NCI-H774 (cell line): Measurements from ENCODE around the gene LMF2.

Experiments
- DNase-seq: peaks from one replicate; lab custom pipeline; 2025; lab: John Stamatoyannopoulos, UW

LMF2 gene

GRCh38 chr22:50502628-50503474 is 4.7 kb downstream of the LMF2 start:
- DNase-seq = no peak

DNA sequence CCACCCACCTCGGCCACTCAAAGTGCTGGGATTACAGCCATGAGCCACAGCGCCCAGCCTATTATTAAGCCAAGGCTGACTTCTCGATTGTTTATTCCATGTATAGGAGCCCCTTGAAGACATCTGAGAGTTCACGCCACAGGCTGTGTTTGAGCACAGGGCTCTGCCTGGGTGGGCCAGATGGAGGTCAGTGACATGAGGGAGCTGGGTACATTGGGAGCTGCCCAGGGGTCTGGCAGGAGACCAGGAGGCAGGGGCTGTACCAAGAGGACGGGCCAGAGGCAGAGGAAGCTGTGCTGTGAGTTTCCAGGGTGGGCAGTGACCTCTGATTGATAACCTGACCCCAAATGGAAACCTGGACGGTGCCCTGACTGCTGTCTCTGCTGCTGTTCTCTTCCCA is 5.4 kb downstream of the LMF2 start:
- DNase-seq = no peak

DNA sequence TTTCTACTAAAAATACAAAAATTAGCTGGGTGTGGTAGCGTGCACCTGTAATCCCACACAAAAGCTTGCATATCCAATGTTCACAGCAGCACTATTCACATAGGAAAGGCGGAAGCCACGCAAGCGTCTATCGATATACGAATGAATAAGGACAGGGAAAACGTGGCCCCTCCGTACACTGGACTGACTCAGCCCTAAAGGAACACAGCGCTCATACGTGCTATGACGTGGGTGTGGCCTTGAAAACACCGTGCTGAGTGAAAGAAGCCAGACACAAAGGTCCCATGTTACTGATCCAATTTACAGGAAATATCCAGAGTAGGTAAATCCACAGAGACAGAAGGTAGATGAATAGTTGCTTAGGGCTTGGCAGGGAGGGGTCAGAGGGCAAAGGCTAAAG is 7.0 kb downstream of the LMF2 start:
- no peak for DNase-seq

- peak; percentile 36 for DNase-seq
Observed at GRCh38 chr22:50498322-50498890, 9.1 kb downstream of the LMF2 start.

- DNase-seq = no peak
Observed at GRCh38 chr22:50497093-50497492, 10.4 kb downstream of the LMF2 start.

DNA sequence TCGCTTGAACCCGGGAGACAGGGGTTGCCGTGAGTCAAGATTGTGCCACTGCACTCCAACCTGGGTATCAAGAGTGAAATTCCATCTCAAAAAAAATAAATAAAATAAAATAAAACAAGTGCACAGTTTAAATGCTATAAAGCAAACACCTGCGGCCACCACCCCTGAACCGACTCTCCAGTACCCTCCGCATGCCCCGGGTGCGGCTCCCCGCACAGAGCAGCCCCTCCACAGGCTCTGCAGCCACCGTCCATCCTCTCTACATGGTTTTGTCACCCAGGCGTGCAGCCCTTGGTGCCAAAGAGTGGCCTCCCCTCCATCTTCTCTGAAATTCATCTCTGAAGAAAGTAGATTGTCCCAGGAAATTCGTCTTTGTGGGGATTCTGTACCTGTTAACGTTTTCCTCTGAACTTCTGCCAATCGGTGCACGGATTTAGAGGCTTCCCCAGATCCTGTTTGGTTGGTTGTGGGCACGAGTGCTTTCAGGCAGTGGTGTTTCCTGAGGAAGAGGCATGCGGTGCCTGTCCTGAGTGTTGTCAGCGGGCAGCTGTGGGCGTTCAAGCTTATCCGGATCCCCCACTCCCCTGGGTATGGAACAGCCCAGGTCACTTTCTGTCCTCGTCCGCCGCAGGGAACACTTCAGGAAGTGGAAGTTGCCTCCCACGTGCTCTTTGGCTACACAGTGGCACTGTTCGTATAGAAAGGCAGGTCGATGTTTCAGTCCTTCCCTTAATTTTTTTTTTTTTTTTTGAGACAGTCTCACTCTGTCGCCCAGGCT is 16.8 kb downstream of the LMF2 start:
- no peak for DNase-seq

- DNase-seq = no peak
Observed at GRCh38 chr22:50489363-50490243, 17.9 kb downstream of the LMF2 start.

- no peak for DNase-seq
Observed at GRCh38 chr22:50488886-50489285, 18.6 kb downstream of the LMF2 start.

DNA sequence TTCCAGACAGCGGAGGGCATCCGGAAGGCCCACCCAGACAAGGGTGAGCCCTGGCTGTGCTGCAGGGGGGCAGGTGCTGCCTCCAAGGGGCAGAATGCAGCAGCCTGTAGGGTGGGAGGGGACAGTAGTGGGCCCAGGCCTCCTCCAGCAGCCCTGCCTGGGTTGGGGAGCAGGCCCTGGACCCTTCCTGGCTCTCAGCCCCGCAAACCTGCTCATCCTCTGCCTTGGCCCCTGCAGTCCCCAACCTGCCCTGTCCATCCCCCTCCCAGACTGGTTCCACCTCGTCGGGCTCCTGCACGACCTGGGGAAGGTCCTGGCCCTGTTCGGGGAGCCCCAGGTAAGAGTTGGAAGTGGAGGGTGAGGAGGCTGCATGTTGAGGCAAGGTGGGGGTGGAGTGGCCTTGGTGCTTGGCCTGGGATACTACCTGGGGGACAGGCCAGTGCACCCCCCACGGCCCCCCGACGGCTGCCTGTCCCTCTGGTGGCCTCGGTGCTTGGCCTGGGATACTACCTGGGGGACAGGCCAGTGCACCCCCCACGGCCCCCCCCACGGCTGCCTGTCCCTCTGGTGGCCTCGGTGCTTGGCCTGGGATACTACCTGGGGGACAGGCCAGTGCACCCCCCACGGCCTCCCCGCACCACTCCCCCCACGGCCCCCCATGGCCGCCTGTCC is 19.4 kb downstream of the LMF2 start:
- no peak for DNase-seq

GRCh38 chr22:50487290-50488005 is 20.1 kb downstream of the LMF2 start:
- DNase-seq = no peak

DNA sequence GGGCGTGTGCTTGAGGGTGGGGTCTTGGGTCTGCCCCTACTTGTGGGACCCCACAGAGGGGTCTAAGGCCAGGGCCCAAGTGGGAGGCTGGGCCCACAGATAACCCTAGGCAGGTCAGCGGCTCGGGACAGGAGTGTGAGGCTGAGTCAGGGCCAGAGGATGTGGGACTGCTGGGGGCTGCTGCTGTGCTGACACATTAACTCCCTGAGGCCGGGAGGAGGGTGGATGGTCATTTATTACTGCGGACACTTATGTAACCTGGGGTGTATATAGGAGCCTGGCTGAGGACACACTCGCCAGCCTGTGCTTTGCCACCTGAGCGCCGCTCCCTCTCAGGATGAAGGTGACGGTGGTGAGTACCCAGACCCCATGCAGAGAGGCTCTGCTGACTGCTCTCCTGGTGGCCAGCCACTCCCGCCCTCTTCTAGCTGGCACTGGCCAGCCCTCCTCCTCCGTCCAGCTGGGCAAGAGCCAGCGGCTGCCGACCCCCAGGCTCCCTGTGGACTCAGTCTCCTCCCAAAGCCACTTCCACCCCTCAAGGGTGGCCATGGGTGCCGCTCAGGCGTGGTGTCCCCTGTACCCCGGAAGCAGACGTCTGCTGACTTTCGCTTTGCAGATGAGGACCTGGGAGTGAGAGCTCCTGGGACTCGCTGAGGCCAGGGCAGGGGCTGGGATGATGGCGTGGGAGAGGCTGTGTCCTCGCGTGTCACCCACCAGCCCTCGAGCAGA is 20.8 kb downstream of the LMF2 start, which contains the start of gene MIOX:
TSS of gene MIOX (plus strand) at position 299 of the 729 bp plus-strand sequence. CDS start at position 338, 39 bp downstream.
- DNase-seq = no peak

DNA sequence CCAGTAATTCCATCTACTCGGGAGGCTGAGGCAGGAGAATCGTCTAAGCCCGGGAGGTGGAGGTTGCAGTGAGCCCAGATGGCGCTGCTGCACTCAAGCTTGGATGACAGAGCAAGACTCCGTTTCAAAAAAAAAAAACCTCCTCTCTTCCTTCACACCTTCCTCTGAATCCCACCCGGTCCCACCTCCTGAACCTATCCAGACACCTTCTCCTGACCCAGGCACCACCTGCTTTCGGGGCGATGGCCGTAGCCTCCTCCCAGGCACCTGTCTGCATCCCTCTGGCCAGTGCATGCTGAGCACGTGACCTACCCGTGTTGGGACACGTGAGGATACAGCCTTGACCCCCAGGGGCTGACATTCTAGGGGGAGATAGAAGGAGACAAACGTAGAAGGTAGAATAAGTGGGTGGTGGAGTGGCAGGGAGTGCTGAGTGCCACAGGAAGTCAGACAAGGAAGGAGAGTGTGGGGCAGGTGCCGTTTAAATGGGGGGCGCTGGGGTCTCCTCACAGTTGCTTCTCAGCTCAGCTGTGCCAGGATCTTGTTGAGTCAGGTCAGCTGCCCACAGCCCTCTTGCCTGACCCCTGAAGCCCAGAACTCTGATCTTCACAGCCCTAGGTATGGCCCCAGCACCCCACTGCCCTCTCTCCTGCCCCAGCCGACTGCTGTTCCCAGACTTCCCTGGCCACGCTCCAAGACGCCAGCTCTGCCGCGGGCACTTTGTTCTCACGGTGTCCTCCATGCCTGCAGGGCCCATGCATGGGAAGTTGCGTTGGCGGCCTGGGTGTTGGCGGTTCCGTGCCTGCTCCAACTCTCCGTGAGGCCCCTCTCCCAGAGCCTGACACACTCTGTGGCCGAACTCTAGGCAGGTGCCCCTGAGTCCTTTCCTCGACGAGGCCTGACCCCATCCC is 22.0 kb downstream of the LMF2 start:
- DNase-seq = no peak

DNA sequence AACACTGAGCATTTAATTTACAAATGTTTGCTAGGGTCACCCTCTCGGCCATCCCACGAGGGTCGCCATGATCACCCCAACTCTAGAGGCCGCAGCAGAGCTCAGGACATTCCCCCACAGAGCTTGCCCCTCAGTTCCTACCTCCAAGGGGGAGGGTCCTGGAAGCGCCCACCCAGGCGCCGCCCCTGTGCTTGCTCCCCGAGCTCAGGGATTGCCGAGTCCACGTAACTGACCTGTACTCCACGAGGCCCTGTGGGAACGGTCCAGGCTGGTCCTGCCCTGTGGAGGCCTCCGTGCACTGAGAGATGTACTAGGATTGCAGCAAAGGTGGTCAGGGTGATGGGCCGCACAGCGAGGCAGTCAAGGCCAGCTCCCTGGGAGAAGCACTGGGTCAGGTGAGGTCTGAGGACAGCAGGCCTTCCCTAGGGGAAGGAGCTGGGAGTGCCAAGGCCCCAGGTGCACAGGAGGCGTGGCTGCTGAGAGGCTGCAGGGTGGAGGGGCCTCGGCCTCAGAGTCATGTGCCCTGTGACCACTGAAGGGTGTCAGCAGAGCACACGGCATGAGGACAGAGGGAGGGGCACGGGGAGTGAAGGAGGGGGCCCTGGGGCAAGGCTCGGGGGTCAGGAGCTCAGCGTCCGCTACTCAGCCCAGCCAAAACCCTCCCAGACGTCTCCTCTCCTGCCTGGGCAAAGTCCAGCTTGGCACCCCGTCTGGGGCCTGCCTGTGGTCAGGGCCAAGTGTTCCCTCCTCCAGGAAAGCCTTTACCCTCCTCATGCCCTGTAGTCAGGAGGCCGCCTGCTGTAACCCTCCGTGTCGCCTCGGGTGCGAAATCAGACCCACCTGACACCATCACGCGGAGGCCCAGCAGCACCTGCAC is 23.3 kb downstream of the LMF2 start:
- no peak for DNase-seq

DNA sequence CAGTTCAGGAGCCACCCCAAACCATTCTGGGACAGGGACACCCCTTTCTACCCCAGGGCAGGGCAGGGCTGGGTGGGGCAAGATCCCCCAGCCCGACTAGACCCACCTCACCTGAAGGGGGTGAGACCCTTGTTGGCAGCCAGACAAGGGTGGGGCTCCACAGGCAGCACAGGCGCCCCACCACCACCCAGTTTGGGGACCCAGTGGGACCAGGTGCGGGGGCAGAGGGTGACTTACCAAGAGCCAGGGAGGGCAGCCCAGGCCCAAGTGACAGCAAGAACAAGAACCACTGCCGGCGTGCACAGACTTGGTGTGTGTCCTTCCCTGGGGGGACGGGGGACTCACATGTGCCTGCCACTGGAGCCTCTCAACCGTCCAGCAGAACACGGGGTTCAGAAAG is 23.9 kb downstream of the LMF2 start:
- no peak for DNase-seq

DNA sequence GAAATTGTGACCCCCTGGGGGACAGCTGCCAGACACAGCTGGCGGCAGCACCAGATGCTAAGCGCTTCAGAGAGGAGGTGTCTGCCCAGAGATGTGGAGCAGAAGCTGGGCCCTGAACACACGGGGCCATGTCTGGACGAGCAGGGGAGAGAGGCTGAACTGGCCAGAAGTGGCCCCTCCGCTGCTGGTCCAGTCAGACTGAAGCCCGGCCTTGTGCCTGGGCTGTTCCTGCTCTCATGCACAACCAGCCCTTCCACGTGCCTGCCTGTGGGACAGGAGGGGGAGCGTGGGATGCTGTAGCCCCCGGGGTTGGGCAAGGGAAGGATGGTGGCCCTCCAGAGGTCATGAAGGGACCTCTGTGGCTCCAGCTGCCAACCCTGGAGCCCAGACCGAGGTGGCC is 24.4 kb downstream of the LMF2 start:
- no peak for DNase-seq

DNA sequence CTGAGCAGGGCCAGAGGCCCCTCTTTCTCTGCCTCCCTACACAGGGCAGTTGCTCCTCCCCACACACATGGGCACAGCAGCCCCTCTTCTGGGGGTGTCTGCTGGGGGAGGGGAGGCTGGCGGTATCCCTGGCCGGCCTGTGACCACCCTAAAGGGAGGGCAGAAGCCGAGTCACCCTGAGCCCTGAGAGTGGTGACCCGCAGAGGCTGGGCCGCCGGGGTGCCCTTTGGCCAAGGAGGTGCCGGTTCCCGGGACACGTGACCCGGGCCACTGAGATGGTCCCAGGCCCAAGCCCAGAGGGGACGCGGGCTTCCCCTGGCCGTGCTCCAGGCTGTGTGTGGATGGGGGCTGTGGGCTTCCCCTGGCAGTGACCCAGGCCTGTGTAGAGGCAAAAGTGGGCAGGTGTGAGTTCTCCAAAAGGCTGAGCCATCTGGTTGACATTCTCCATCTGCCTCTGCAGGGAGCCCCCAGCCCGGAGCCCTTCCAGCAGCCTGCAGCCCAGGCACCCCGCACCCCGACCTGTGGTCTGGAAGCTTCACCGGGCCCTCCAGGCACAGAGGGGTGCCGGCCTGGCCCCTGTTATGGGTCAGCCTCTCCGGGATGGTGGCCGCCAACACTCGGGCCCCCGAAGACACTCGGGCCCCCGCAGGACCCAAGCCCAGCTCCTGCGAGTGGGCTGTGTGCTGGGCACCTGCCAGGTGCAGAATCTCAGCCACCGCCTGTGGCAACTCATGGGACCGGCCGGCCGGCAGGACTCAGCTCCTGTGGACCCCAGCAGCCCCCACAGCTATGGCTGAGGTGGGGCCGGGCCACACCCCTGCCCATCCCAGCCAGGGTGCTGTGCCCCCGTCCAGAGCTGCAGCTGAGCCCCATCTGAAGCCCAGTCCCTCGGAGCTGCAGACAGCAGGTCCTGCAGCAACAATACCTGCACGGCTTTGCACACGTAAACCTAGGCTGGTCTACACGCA is 25.1 kb downstream of the LMF2 start:
- no peak for DNase-seq
